ENCODE results near the gene SYNDIG1. TPM values are rescaled to one million over a fixed set of nuclear protein-coding genes. Genes with fewer than 3 reads are reported as not detected.
A peak's percentile ranks its signal among the peaks of the same experiment; 100 is the strongest.

Gene SYNDIG1
- total RNA-seq, 2 donors from 2014 or later: not detected

DNA sequence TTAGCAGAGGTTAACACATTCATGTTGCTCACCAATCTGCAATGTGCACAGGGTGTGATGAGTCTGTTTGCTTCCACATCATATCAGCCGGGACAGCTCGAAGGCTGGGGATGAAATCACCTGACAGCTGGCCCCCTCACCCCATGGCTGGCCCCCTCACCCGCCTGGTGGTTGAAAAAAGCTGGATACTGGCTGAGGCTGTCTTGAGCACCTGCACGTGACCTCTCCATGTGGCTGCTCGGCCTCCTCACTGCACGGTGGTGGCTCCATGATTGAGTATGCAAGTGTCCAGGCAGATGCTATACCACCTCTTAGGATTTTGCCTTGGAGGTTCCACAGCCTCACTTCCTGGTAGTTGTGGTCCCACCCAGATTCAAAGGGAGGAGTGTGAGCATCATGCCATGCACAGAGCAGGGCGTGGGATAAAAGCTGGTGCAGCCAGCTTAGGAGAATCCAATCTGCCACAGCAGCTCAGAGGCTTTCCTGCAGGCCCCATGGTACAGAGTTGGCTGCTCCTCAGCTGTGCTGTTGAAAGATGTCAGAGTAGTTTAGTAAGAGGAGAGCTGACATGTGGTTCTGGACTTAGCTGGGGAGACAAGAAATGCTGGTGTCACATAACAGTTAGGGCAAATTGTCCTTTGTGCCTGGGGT is 29.6 kb upstream of the SYNDIG1 start:
- DNase-seq (ENCODE audit: low spot score) (no peak), ATAC-seq (peak in 1 of 2 donors; percentile 11)
- Mint-ChIP-seq H3K27me3 (peaks cover 15 to 23% of the 10 kb centered on the region in 2 donors), H3K27ac (no peak overlapping the region), H3K9me3 (no peaks in the 10 kb centered on the region), H3K4me1 (ENCODE audit: low read depth in 2 of 2) (no peaks in the 10 kb centered on the region), H3K36me3 (no peaks in the 10 kb centered on the region), H3K4me3 (no peak overlapping the region)

DNA sequence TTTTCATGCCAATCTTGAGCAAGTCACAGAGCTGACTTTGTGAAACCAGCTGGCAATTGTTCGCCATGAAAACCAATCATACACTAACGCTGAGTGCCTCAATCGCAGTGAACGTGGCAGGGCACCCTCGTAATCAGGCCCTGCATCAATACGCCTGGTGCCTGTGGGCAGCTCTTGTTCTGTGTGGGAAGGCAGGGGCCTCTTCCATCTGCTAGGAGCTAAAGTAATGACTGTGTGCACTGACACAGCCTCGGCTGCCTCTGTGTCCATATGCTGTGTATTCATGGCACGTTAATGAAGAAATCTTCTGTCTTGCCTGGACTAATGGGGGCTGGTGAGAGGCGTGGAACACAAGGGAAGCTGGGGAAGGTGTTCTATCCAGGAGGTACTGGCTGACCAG is 27.8 kb upstream of the SYNDIG1 start:
- H3K9me3 Mint-ChIP-seq: no peaks in the 10 kb centered on the region
- H3K27me3 Mint-ChIP-seq: peaks cover 14 to 24% of the 10 kb centered on the region in 2 donors
- no peaks in the 10 kb centered on the region for H3K4me1 Mint-ChIP-seq (ENCODE audit: low read depth in 2 of 2)
- no peaks in the 10 kb centered on the region for H3K36me3 Mint-ChIP-seq
- no peak overlapping the region for H3K27ac Mint-ChIP-seq
- DNase-seq (ENCODE audit: low spot score) (no peak), ATAC-seq (no peak)
- no peak overlapping the region for H3K4me3 Mint-ChIP-seq

DNA sequence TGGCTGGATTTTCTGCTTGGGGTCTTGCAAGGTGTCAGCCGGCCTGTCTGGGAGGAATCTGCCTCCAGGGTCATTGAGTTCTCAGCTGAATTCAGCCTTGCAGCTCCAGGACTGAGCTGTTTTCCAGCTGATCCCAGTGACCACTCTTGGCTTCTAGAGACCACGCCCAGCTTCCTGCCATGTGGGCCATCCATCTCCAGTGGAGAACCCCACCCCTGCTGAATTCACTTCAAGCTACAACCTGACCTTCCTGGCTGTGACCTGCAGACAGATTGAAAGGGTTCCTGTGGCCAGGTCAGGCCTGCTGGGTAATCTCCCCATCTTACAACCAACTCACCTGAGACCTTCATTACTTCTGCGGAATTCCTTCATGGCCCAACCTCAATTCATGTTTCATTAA is 26.5 kb upstream of the SYNDIG1 start:
- Mint-ChIP-seq H3K4me1 (ENCODE audit: low read depth in 2 of 2) (no peaks in the 10 kb centered on the region), H3K27ac (no peak overlapping the region)
- no peak for ATAC-seq

DNA sequence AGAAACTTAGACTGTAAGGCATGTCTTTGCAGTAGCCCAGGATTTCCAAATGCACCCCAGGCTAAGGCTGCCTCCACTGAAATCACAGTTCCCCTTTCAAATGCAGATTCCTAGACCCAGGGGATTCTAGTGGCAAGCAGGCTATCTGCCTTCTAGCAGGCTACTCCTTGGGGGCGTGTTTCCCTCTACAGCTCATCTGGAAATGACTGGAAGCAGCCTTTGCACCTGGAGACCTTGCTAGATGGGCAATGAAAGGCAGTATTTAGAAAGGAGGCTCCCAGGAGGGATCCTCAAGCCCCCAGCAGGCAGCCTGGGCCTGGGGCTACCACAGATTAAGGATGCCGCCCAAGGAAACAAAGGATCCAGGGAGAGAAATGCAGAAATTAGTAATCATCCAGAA is 26.0 kb upstream of the SYNDIG1 start:
- H3K27me3 Mint-ChIP-seq: peaks cover 10 to 33% of the 10 kb centered on the region in 2 donors
- no peaks in the 10 kb centered on the region for H3K4me1 Mint-ChIP-seq (ENCODE audit: low read depth in 2 of 2)
- no peak for ATAC-seq
- H3K36me3 Mint-ChIP-seq: no peaks in the 10 kb centered on the region
- H3K4me3 Mint-ChIP-seq: no peak overlapping the region
- no peak for DNase-seq (ENCODE audit: low spot score)
- no peak overlapping the region for H3K27ac Mint-ChIP-seq
- H3K9me3 Mint-ChIP-seq: no peaks in the 10 kb centered on the region

More for the DNA sequence above, 26.5 kb upstream of the SYNDIG1 start:
- H3K27me3 Mint-ChIP-seq: peaks cover 13 to 36% of the 10 kb centered on the region in 2 donors
- no peaks in the 10 kb centered on the region for H3K9me3 Mint-ChIP-seq
- H3K36me3 Mint-ChIP-seq: no peaks in the 10 kb centered on the region
- no peak overlapping the region for H3K4me3 Mint-ChIP-seq
- DNase-seq (ENCODE audit: low spot score): no peak

- no peak for ATAC-seq
- H3K4me3 Mint-ChIP-seq: no peak overlapping the region
- H3K36me3 Mint-ChIP-seq: no peaks in the 10 kb centered on the region
- H3K27me3 Mint-ChIP-seq: peaks cover 6 to 26% of the 10 kb centered on the region in 2 donors
- no peak overlapping the region for H3K27ac Mint-ChIP-seq
- no peak for DNase-seq (ENCODE audit: low spot score)
- H3K9me3 Mint-ChIP-seq: no peaks in the 10 kb centered on the region
- no peaks in the 10 kb centered on the region for H3K4me1 Mint-ChIP-seq (ENCODE audit: low read depth in 2 of 2)
These were observed 24.8 kb upstream of the SYNDIG1 start for GRCh38 chr20:24444526-24445190.

DNA sequence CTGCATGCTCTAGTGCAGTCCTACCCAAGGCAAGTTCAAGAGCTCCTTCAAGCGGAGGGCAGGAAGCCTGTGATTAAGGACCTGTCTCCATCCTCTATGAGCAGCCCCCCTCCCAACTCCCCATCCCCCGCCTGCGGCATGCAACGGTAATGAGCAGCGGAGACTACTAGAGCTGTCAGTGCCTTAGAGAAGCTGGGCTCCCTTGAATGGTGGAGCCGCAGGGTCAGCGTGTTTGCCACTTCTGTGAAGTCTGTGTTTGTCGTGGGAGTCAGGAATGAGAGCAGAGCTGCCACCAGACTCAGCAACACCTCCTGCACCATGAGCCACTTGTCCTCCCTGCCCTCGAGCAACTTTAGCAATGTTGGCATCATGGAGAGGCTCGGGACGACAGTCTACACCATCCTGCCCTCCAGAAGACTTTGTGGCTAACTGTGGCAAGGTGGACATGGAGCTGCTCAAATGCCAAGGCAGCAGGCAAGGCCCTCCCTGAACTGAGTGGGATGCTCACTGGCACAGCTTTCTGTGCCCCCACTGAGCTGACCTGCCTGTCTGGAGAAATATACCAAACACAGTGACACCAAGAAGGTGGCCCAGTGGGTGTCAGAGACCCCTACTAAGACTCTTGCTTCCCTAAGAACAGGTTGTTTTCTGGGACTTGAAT is 23.8 kb upstream of the SYNDIG1 start:
- Mint-ChIP-seq H3K36me3 (no peaks in the 10 kb centered on the region), H3K27me3 (peaks cover 6 to 26% of the 10 kb centered on the region in 2 donors), H3K4me1 (ENCODE audit: low read depth in 2 of 2) (no peaks in the 10 kb centered on the region), H3K9me3 (no peaks in the 10 kb centered on the region), H3K4me3 (no peak overlapping the region), H3K27ac (no peak overlapping the region)
- ATAC-seq (no peak), DNase-seq (ENCODE audit: low spot score) (no peak)

DNA sequence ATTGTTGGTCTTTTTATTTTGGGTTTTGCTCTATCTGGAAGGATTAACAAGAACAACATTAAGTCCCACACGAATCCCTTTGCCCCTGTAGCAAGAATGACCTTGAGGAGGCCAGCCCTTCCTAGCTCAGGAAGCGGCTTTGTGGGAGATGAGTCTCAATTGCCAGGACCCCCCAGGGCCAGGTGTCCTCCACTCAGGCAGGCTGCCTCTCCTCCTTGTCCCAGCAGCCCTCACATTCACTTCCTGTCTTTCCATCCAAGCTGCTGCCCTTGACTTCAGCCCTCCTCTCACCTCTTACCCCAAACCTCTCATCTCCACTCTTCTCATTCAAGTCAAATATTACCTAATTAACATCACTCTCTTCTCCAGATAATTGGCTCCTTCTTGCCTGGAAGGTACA is 22.6 kb upstream of the SYNDIG1 start:
- H3K36me3 Mint-ChIP-seq: no peaks in the 10 kb centered on the region
- no peak overlapping the region for H3K27ac Mint-ChIP-seq
- no peak for ATAC-seq
- no peak overlapping the region for H3K4me3 Mint-ChIP-seq
- H3K4me1 Mint-ChIP-seq (ENCODE audit: low read depth in 2 of 2): no peaks in the 10 kb centered on the region
- no peak for DNase-seq (ENCODE audit: low spot score)
- peaks cover 5 to 19% of the 10 kb centered on the region in 2 donors for H3K27me3 Mint-ChIP-seq
- no peaks in the 10 kb centered on the region for H3K9me3 Mint-ChIP-seq

DNA sequence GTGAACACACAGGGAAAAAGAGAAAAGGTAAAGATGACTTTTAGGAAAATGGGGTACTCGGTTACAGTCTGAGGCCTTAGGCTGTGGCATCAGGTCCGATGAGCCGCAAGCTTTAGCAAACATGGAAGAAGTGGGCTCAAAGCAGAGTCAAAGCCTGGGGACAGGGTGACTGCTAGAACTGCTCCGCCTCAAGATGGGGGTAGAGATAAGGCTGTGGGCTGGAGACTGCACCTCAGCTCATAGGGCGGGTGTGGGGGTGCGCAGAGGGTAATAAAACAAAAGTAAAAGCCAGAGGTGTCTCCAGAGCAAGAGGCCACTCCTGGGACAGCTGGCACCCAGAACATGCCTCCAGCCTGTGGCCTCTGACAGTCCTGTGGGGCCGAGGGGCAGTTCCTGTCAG is 21.3 kb upstream of the SYNDIG1 start:
- DNase-seq (ENCODE audit: low spot score): no peak
- H3K4me1 Mint-ChIP-seq (ENCODE audit: low read depth in 2 of 2): no peaks in the 10 kb centered on the region
- H3K36me3 Mint-ChIP-seq: no peaks in the 10 kb centered on the region
- peaks cover 6 to 19% of the 10 kb centered on the region in 2 donors for H3K27me3 Mint-ChIP-seq
- ATAC-seq: no peak
- H3K4me3 Mint-ChIP-seq: no peak overlapping the region
- no peak overlapping the region for H3K27ac Mint-ChIP-seq
- no peaks in the 10 kb centered on the region for H3K9me3 Mint-ChIP-seq

DNA sequence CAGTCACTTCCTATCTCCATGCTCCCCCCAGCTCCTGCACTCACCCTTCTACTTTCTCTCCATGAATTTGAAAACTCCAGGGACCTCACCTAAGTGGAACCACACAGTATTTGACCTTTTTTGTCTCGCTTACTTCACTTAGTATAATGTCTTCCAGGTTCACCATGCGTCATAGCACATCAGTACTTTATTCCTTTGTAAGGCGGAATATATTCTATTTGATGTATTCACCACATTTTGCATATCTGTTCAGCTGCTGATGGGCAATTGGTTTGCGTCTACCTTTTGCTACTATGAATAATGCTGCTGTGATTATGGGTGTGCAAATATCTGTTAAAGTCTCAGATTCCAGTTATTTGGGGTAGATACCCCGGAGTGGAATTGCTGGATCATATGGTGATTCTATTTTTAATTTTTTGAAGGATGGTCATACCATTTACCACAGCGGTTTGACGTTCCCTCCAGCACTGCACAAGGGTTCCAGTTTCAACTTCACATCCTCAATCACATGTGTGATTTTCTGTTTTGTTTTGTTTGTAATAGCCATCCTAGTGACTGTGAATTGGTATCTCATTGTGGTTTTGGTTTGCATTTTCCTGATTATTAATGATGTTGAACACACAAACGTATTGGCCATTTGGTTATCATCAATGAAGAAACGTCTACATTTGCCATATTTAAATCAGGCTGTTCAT is 20.3 kb upstream of the SYNDIG1 start:
- DNase-seq (ENCODE audit: low spot score) (no peak), ATAC-seq (no peak)
- H3K4me3 Mint-ChIP-seq: no peak overlapping the region
- H3K4me1 Mint-ChIP-seq (ENCODE audit: low read depth in 2 of 2): no peaks in the 10 kb centered on the region
- H3K27me3 Mint-ChIP-seq: peaks cover 7 to 26% of the 10 kb centered on the region in 2 donors
- H3K36me3 Mint-ChIP-seq: no peaks in the 10 kb centered on the region
- no peaks in the 10 kb centered on the region for H3K9me3 Mint-ChIP-seq
- H3K27ac Mint-ChIP-seq: no peak overlapping the region

DNA sequence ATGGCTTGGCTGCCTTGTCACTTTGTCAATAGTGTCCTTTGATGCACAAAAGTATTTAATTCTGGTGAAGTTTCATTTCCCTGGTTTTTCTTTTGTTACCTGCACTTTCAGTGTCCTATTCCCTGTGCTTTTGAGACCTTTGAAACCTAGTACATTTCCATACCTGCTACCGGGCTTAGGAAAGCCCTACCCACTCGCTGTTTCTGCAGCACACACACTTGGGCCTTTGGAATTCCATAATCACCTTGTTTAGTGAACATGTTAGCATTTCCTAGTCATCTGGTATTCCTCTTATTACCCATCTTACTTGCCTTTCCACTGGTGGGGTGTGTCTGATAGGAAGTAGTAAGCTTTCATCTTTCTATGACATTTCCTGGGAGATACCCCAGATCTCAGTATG is 19.3 kb upstream of the SYNDIG1 start:
- Mint-ChIP-seq H3K36me3 (no peaks in the 10 kb centered on the region), H3K4me1 (ENCODE audit: low read depth in 2 of 2) (no peaks in the 10 kb centered on the region), H3K27ac (no peak overlapping the region), H3K27me3 (peaks cover 9 to 31% of the 10 kb centered on the region in 2 donors), H3K4me3 (no peak overlapping the region), H3K9me3 (no peaks in the 10 kb centered on the region)
- no peak for ATAC-seq
- DNase-seq (ENCODE audit: low spot score): no peak

DNA sequence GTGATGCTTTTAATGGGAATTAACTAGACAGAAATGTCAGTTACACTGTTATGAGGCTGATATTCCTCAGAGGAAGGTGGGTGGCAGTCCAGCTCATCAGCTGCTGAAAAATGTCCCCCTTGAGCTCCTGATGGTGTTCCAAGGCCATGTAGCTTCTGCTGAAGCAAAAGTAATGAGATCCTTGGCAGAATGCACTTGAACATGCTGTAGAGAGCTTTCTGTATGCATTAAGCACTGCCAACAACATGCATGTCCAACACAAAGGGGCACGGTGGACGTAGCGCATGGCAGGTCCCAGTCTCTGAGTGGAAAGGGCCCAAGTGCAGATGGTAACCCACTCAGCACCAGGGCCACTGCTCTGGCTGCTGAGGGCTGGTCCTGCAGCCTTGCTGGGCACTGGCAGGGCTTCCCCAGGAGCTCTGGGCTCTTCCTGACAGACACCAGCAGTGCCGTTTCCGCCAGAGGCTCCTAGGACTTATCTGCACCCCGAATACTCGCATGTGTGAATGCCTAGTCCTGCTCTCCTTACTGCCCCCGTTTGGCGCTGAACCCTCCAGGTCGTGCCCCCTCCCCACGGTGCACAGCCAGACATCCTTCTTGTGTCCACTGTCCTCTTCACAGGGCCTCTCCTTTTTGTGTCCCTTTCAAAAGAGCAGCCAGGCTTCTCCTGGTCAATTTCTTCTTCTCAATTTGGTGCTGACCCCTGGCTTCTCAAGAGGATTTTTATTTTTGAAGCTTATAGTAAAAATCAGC is 18.6 kb upstream of the SYNDIG1 start:
- H3K27ac Mint-ChIP-seq: no peak overlapping the region
- no peaks in the 10 kb centered on the region for H3K9me3 Mint-ChIP-seq
- H3K36me3 Mint-ChIP-seq: no peaks in the 10 kb centered on the region
- ATAC-seq: no peak
- DNase-seq (ENCODE audit: low spot score): no peak
- H3K4me3 Mint-ChIP-seq: no peak overlapping the region
- H3K27me3 Mint-ChIP-seq: peaks cover 10 to 35% of the 10 kb centered on the region in 2 donors
- H3K4me1 Mint-ChIP-seq (ENCODE audit: low read depth in 2 of 2): no peaks in the 10 kb centered on the region

DNA sequence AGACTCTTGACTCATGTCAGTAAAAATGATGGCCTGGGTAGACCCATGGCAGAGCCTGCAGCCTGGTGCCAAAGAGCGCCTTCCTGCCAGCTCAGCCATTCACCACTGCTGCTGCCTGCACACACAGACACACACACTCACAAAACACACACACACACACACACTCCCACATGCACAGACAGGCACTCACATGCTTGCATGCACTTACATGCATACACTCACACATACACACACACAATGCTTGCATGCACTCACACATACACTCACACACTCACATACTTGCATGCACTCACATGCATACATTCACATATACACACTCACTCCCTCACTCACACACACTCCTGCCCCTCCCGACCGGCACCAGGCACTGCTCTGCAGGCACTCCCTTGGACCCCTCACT is 18.0 kb upstream of the SYNDIG1 start:
- H3K36me3 Mint-ChIP-seq: no peaks in the 10 kb centered on the region
- H3K27ac Mint-ChIP-seq: no peak overlapping the region
- H3K9me3 Mint-ChIP-seq: no peaks in the 10 kb centered on the region
- H3K4me1 Mint-ChIP-seq (ENCODE audit: low read depth in 2 of 2): no peaks in the 10 kb centered on the region
- ATAC-seq (peak in 1 of 2 donors; percentile 34), DNase-seq (ENCODE audit: low spot score) (no peak)
- peaks cover 16 to 41% of the 10 kb centered on the region in 2 donors for H3K27me3 Mint-ChIP-seq
- no peak overlapping the region for H3K4me3 Mint-ChIP-seq

GRCh38 chr20:24452016-24452415 is 17.4 kb upstream of the SYNDIG1 start:
- ATAC-seq (no peak), DNase-seq (ENCODE audit: low spot score) (no peak)
- Mint-ChIP-seq H3K4me3 (no peak overlapping the region), H3K27me3 (peaks cover 13 to 38% of the 10 kb centered on the region in 2 donors), H3K36me3 (no peaks in the 10 kb centered on the region), H3K9me3 (no peaks in the 10 kb centered on the region), H3K4me1 (ENCODE audit: low read depth in 2 of 2) (no peaks in the 10 kb centered on the region), H3K27ac (no peak overlapping the region)

All from natural killer cell treated with Interleukin-12 subunit alpha and Interleukin-12 subunit beta and Interleukin-15 and Interleukin-18, amount 100 ng/mL, for 72 hours (primary cell).